DMS53 (cell line): Measurements from ENCODE around the gene IMPDH1.

Source experiments
- DNase-seq: peaks from one replicate; lab custom pipeline; 2025; lab: John Stamatoyannopoulos, UW

The IMPDH1 gene

DNA sequence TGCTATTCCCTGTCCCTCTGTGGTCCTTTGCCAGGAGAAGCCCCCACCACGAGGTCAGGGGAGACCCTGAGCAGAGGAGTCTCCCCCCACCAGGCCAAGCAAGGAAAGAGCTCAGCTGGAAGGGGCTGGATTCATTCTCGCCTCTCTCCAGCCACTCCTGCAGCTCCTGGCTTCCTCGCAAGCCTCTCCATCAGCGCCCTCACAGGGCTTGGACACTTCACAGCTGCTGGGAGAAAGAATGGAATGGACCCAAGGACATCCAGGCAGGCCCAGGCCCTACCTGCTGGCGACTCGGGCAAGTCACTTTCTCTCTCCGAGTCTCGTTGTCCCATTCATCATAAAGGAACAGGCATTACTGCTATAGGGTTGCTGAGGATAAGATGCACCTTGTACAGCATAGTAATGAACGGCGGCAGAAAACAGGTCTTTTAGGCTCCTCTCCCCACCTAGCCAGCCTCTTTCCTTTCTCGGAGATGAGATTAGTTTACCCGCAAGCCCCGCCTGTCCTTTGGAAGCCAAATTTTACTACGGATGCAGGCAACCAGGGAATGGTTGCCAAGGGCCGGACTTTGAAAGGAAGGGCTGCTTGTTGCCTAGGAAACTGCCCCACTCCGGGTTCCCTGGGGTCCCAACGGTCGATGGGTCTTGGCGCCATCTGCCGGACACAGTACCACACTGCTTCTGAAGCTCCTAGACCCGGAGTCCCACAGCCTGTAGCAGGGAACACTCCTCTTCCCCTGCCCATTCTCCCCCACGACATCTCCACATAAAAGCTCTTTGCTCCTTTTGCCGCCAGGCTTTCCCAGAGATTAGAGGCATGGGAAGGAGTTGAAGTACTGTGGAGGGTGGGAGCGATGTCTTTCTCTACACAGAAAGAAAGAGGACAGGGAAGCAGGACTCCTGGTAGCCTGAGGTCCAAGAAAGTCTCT is 22.3 kb downstream of the IMPDH1 start:
- peak; percentile 88 for DNase-seq

DNA sequence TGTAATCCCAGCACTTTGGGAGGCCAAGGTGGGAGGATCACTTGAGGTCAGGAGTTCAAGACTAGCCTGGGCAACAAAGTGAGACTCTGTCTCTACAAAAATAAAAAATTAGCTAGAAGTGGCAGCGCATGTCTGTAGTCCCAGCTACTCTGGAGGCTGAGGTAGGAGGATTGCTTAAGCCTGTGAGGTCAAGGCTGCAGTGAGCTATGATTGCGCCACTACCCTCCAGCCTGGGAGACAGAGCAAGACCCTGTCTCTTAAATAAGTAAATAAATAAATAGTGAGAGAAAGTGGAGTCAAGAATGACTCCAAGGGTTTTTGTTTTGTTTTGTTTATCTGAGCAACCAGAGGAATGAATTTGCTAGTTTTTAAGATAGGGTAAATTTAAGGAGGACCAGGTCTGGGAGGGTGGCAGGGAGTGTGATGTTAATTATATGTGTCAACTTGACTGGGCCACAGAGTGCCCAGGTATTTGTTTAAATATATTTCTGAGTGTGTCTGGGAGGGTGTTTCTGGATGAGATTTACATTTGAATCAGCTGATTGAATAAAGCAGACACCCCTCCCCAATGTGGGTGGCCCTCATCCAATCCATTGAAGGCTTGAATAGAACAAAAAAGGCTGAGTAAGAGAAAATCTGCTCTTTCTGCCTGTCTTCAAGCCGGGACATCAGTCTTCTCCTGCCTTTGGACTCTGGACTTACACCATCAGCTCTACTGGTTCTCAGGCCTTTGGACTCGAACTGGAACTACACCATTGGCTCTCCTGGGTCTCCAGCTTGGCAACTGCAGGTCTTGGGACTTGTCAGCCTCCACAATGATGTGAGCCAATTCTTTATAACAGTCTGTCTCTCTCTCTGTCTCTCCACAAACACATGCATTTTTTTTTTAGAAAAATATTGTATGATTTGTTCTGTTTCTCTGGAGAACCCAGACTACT is 23.5 kb downstream of the IMPDH1 start:
- DNase-seq, result no peak

DNA sequence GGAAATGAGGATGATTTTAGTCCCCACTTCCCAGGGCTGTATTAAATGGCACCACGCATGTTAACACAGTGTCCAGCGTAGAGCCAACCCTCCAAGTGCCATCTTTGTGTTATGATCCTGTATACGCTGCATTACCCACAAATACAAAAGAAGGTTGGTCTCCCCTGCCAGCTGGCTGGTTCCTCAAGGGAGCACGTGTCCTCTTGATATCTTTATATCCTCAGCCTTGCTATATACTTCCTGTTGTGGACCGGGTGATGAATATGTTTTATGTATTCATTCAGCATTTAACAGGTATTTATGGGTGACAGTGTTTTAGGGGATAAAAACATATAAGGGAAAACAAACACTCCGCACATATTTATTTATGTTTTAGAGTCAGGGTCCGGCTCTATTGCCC is 25.1 kb downstream of the IMPDH1 start:
- no peak for DNase-seq

- DNase-seq, result peak; percentile 52
Observed at GRCh38 chr7:128383776-128384175, 26.0 kb downstream of the IMPDH1 start.

- peak; percentile 44 for DNase-seq
Observed at GRCh38 chr7:128381161-128381821, 28.5 kb downstream of the IMPDH1 start.

GRCh38 chr7:128380483-128381106 is 29.2 kb downstream of the IMPDH1 start:
- peak; percentile 21 for DNase-seq

DNA sequence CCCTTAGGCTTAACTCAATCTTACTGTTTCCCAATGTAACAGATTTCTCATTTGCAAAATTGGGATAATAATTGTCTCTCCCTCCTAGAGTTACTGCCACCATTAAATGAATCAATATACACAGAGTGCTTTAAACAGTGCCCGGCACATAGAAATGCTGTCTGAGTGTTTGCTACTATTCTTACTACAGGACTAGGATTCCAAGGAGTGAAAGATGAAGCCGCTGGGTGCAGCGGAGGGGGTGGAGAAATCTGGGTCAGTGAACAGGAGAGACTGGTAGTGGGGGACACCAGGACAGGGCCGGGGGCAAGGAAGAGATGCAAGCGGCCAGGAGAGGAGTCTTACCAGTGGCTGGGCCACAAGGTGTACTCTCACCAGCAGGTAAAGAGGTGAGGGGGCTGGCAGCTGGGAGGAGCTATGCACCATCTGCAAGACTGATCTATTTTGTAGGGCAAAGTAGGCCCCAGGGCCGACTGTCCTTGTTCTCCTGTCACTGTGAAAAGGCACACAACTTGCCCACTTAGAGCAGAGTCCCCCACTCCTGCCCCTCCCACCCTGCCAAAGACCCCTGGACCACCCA is 29.8 kb downstream of the IMPDH1 start:
- DNase-seq, result no peak

DNA sequence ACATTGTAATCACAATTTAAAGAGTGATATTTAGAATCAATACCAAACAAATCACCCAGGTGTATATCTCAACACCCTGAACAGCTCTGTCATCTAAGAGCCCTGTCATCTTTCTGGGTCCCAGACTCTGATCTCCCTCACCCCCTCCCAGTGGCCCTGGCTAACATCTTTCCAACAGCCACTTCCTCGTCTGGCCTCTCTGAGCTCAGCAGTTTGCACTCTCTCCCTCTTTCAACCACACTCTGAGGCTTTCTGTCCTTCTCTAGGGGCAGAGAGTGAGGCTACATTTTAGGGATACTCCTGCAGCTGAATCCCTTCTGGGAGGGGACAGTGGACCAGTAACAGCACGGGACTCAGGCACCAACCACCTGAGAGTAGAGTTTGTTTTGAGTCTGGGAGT is 31.1 kb downstream of the IMPDH1 start:
- peak; percentile 18 for DNase-seq

GRCh38 chr7:128376077-128376476 is 33.7 kb downstream of the IMPDH1 start:
- no peak for DNase-seq

- no peak for DNase-seq
Observed at GRCh38 chr7:128374041-128374440, 35.7 kb downstream of the IMPDH1 start.

- no peak for DNase-seq
Observed at GRCh38 chr7:128373606-128374005, 36.2 kb downstream of the IMPDH1 start.

DNA sequence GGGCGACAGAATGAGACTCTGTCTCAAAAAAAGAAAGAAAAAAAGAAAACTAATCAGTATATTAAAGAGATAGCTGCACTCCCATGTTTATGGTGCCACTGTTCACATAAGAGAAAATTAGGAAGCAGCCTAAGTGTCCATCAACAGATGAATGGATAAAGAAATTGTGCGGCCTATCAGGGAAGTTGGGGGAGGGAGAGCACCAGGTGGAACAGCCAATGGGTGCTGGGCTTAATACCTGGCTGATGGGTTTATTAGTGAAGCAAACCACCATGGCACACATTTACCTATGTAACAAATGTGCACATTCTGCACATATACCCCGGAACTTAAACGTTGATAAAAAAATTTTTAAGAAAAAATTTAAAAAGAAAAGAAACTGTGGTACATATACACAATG is 39.3 kb downstream of the IMPDH1 start:
- no peak for DNase-seq

- DNase-seq, result no peak
Observed at GRCh38 chr7:128366986-128367385, 42.8 kb downstream of the IMPDH1 start.

DNA sequence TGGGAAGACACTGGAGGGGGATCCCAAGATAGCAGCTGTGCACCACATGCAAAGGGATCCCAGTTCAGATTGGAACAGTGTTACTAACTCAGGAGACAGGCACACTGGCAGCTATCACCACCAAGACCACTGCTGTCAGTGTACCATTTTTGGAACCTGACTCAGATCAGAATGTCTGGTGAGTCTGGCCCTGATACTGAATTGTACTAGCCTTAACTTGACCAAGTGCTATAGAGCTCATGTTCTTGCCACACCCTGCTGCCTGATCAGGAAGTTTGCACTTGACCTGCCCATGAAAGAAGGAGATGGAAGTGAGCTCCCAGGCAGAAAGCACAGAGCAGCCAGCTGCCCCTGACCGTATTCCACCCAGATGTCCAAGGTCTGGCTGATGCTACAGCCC is 43.5 kb downstream of the IMPDH1 start:
- peak; percentile 17 for DNase-seq

GRCh38 chr7:128365432-128365831 is 44.4 kb downstream of the IMPDH1 start:
- DNase-seq, result no peak

- no peak for DNase-seq
Observed at GRCh38 chr7:128364166-128364870, 45.5 kb downstream of the IMPDH1 start.

DNA sequence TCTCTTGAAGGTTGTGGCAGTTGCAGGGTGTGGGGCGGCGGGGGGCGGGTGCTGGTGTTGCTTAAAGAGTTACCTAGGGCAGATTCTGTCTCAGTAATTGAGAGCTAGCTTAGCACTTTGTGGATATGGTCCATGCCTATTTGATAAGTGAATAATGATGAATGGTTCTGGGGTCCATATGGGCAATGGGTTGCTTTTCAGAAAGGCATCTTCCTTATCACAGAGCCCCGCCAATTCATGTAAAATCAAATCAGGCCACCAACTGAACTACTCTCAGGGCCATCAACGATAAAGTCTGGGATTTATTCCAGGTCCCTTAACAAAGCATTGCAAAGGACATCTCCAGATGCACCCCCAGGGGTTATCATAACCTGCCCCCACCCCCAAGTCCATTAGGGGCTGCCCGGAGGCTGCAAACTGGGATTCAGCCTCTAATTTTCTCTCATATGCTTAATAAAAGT is 46.5 kb downstream of the IMPDH1 start:
- DNase-seq, result no peak

DNA sequence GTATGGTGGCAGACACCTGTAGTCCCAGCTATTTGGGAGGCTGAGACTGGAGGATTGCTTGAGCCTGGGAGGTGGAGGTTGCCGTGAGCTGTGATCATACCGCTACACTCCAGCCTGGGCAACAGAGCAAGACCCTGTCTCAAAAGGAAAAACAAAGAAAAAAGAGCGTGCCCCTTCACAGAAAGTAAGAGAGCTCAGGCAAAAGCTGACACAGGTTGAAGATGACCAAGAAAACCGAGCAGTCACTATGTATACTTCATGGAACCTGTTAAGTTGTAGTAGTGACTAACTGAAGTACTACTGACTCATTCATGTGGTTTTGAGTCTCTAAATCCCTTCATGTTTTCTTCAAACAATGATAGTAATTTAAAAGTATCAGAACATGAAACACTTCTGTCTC is 47.1 kb downstream of the IMPDH1 start:
- no peak for DNase-seq

DNA sequence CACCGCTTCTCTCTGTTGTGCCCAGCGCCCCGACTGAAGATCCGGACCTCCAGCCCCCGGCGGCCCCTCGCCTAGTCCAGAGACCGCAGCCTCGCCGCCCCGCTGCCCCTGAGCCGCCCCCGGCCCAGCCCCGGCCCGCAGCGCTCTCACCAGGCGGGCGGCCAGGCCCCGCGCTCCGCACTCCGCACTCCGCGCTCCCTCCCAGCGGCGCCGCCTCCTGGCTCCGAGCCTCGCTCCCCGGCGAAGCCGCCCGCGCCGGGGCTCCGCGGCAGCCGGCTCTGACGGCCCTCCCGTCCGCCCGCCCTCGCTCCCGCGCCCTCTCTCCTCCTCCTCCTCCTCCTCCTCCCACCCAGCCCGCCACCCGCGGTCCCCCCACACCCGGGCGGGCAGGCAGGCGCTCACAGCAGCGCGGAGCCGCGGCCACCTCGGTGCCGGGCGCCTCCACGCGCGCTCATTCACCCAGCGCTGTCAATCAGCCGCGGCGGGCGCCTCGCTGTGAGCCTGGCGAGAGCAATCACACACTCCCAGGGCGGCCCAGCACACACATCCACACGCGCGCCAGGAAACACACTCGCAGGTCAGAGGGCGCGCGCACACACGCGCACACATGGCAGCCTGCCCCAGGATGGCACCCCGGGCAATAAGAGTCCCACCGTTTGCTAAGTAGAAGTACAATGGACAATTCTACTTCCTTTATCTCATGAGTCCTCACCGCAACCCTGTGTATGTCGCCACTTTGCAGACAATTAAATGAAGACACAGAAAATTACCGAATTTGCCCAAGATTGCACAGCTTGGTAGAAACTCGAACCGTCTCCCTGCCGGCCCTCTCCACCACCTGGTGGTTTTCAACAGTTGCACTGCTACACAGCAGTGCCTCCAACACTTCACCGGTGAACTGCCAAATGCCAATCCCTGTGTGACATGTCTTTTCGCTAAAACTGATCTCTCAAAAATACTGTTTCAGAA is 48.1 kb downstream of the IMPDH1 start, which contains the start of gene PRRT4:
TSS of gene PRRT4 (minus strand) at position 280 of the 969 bp plus-strand sequence.
- peak; percentile 72 for DNase-seq
